Right lobe of liver (tissue), 4 donors: ENCODE measurements around the gene WDR90.

ENCODE experiments used
- CTCF ChIP-seq, 4 donors: fragments of 200-600 bp in 3 of 4; fragments of 450-650 bp in 1 of 4; IDR thresholded peaks; one replicate each; pipeline versions ENCODE4 v1.5.1 to v1.8.0; 2016 to 2022; ENCODE audit warnings: antibody characterized with exemption in 4 of 4, mild to moderate bottlenecking in 2 of 4
- POLR2A ChIP-seq: fragments of 450-650 bp; IDR thresholded peaks from one replicate; pipeline ENCODE4 v1.6.1; 2017; ENCODE audit warnings: antibody characterized with exemption, mild to moderate bottlenecking
- donor health status: DM: no; HTN: no; CAD: no.
- donor health status: DM: no; HTN: no; CAD: no.
- donor health status: DM: no; HTN: yes; CAD: no.

- TF ChIP-seq CTCF (IDR thresholded peaks at IDR 0.05) (no peak), POLR2A (no peak)
These were observed 31.3 kb upstream of the WDR90 start for GRCh38 chr16:617855-618254.
